ENCODE data around the gene RNF148. TPM values are rescaled to one million over a fixed set of nuclear protein-coding genes. Genes with fewer than 3 reads are reported as not detected.

RNF148 gene
- total and polyA plus RNA-seq, 2 donors from 2014 or later = 0.41 to 2.2 TPM

- TF ChIP-seq CTCF (IDR thresholded peaks at IDR 0.05; ENCODE audit: borderline replicate concordance, extremely low read depth, insufficient read depth) = no peak
These were observed 44.2 kb upstream of the RNF148 start for GRCh38 chr7:122746948-122747347.

GRCh38 chr7:122743211-122743610 is 40.5 kb upstream of the RNF148 start:
- no peaks in the 10 kb centered on the region for H3K27me3 ChIP-seq (ENCODE audit: control insufficient read depth, insufficient read depth, low read length)
- H3K9me3 ChIP-seq (ENCODE audit: control insufficient read depth in 2 of 3, insufficient read depth in 1 of 3, low read length in 3 of 3) = no peaks in the 10 kb centered on the region
- FAIRE-seq (no peak), DNase-seq (no peak)
- no peak overlapping the region for H3K4me3 ChIP-seq (ENCODE audit: low read length in 3 of 3)
- no peak for TF ChIP-seq CTCF (IDR thresholded peaks at IDR 0.05; ENCODE audit: borderline replicate concordance, extremely low read depth, insufficient read depth)
- no peaks in the 10 kb centered on the region for H3K36me3 ChIP-seq (ENCODE audit: control insufficient read depth in 2 of 3, insufficient read depth in 3 of 3, low read length in 3 of 3)
- no peaks in the 10 kb centered on the region for H3K4me1 ChIP-seq (ENCODE audit: control insufficient read depth in 2 of 3, insufficient read depth in 2 of 3, low read depth in 1 of 3, low read length in 3 of 3)
- H3K9ac ChIP-seq (ENCODE audit: low read length in 3 of 3) = no peak overlapping the region
- no peak overlapping the region for H3K27ac ChIP-seq (ENCODE audit: low read depth in 2 of 2, low read length in 2 of 2)
- intact Hi-C loops (cut with DNase I) = no loop called here

More at GRCh38 chr7:122746948-122747347, 44.2 kb upstream of the RNF148 start:
- H3K4me1 ChIP-seq (ENCODE audit: control insufficient read depth in 2 of 3, insufficient read depth in 2 of 3, low read depth in 1 of 3, low read length in 3 of 3) = peaks cover 0 to 2% (median 0%) of the 10 kb centered on the region in 3 donors
- no peaks in the 10 kb centered on the region for H3K9me3 ChIP-seq (ENCODE audit: control insufficient read depth in 2 of 3, insufficient read depth in 1 of 3, low read length in 3 of 3)
- DNase-seq (no peak), FAIRE-seq (no peak)
- no peaks in the 10 kb centered on the region for H3K27me3 ChIP-seq (ENCODE audit: control insufficient read depth, insufficient read depth, low read length)
- intact Hi-C loops (cut with DNase I) = no loop called here
- H3K27ac ChIP-seq (ENCODE audit: low read depth in 2 of 2, low read length in 2 of 2) = no peak overlapping the region
- no peaks in the 10 kb centered on the region for H3K36me3 ChIP-seq (ENCODE audit: control insufficient read depth in 2 of 3, insufficient read depth in 3 of 3, low read length in 3 of 3)
- no peak overlapping the region for H3K9ac ChIP-seq (ENCODE audit: low read length in 3 of 3)
- no peak overlapping the region for H3K4me3 ChIP-seq (ENCODE audit: low read length in 3 of 3)

- DNase-seq (no peak), FAIRE-seq (no peak)
- H3K9me3 ChIP-seq (ENCODE audit: control insufficient read depth in 2 of 3, insufficient read depth in 1 of 3, low read length in 3 of 3) = no peaks in the 10 kb centered on the region
- H3K4me1 ChIP-seq (ENCODE audit: control insufficient read depth in 2 of 3, insufficient read depth in 2 of 3, low read depth in 1 of 3, low read length in 3 of 3) = no peaks in the 10 kb centered on the region
- H3K27ac ChIP-seq (ENCODE audit: low read depth in 2 of 2, low read length in 2 of 2) = no peak overlapping the region
- no peak overlapping the region for H3K9ac ChIP-seq (ENCODE audit: low read length in 3 of 3)
- TF ChIP-seq CTCF (IDR thresholded peaks at IDR 0.05; ENCODE audit: borderline replicate concordance, extremely low read depth, insufficient read depth) = no peak
- no peak overlapping the region for H3K4me3 ChIP-seq (ENCODE audit: low read length in 3 of 3)
- intact Hi-C loops (cut with DNase I) = no loop called here
- H3K27me3 ChIP-seq (ENCODE audit: control insufficient read depth, insufficient read depth, low read length) = no peaks in the 10 kb centered on the region
- H3K36me3 ChIP-seq (ENCODE audit: control insufficient read depth in 2 of 3, insufficient read depth in 3 of 3, low read length in 3 of 3) = no peaks in the 10 kb centered on the region
These were observed 36.2 kb upstream of the RNF148 start for GRCh38 chr7:122738947-122739346.

- TF ChIP-seq CTCF (IDR thresholded peaks at IDR 0.05; ENCODE audit: borderline replicate concordance, extremely low read depth, insufficient read depth) = no peak
- no peaks in the 10 kb centered on the region for H3K9me3 ChIP-seq (ENCODE audit: control insufficient read depth in 2 of 3, insufficient read depth in 1 of 3, low read length in 3 of 3)
- no peak overlapping the region for H3K9ac ChIP-seq (ENCODE audit: low read length in 3 of 3)
- peak in 2 of 5 donors; percentile 6 to 31 for DNase-seq
- intact Hi-C loops (cut with DNase I) = no loop called here
- H3K4me1 ChIP-seq (ENCODE audit: control insufficient read depth in 2 of 3, insufficient read depth in 2 of 3, low read depth in 1 of 3, low read length in 3 of 3) = no peaks in the 10 kb centered on the region
- no peak overlapping the region for H3K27ac ChIP-seq (ENCODE audit: low read depth in 2 of 2, low read length in 2 of 2)
- H3K4me3 ChIP-seq (ENCODE audit: low read length in 3 of 3) = no peak overlapping the region
- FAIRE-seq = no peak
- no peaks in the 10 kb centered on the region for H3K27me3 ChIP-seq (ENCODE audit: control insufficient read depth, insufficient read depth, low read length)
- H3K36me3 ChIP-seq (ENCODE audit: control insufficient read depth in 2 of 3, insufficient read depth in 3 of 3, low read length in 3 of 3) = no peaks in the 10 kb centered on the region
These were observed 33.5 kb upstream of the RNF148 start for GRCh38 chr7:122736183-122736582.
